Stimulated activated CD4-positive, alpha-beta T cell treated with anti-CD3 and anti-CD28 coated beads, Interleukin-1b, Interleukin-23, amount 100 ng/mL, for 4 hours (primary cell): ENCODE results near the gene TIPARP.

Experiments
- DNase-seq, 2 donors: peaks; one replicate each; pipeline ENCODE4 v3.0.0-alpha.2; 2020; ENCODE audit warnings: low read depth in 2 of 2

The TIPARP gene, protein sequence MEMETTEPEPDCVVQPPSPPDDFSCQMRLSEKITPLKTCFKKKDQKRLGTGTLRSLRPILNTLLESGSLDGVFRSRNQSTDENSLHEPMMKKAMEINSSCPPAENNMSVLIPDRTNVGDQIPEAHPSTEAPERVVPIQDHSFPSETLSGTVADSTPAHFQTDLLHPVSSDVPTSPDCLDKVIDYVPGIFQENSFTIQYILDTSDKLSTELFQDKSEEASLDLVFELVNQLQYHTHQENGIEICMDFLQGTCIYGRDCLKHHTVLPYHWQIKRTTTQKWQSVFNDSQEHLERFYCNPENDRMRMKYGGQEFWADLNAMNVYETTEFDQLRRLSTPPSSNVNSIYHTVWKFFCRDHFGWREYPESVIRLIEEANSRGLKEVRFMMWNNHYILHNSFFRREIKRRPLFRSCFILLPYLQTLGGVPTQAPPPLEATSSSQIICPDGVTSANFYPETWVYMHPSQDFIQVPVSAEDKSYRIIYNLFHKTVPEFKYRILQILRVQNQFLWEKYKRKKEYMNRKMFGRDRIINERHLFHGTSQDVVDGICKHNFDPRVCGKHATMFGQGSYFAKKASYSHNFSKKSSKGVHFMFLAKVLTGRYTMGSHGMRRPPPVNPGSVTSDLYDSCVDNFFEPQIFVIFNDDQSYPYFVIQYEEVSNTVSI

DNA sequence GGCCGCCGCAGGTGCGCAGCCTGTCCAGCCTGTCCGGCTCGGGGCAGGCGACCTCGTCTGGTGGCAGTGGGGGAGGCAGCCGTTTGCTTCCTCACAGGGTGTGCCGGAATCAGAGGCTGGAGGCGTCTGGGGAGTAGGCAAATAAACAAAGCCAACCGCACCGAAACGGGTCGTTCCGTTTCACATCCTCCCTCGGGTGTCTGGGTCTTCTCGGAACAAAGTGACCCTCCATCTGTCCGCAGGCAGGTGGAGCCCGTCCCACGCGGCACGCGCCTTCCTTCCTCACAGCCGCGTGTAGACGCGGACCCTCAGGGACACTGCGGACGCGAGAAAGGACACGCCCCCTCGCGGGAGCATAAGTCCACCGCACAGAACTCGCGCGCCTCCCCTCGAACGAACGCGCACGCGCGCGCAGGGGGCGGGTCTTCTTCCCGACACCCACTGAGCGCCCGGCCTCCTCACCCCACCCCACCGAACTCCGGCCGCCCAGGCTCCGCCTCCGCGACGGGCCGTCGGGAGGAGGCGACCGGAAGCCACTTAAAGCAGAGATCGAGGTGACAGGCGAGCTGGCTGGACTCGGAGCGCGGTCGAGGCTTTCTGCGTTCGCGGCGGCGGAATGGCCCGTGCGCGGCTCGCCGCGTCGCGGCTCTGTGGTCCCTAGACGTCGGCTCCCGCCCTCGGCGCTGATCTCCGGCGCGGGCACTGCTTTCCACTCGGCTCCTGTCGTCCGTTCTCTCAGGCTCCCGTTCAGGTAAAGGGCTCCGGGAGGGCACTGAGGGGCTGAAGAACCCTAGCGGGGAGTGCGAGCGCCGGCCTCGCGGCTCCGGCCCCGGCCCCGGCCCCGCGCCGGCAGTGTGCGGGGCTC is at the start of gene TIPARP:
TSS of gene TIPARP (plus strand) at position 545 of the 865 bp plus-strand sequence. CDS start 3,108 bp downstream, outside the sequence.
- peak; percentile 97 to 98 for DNase-seq

DNA sequence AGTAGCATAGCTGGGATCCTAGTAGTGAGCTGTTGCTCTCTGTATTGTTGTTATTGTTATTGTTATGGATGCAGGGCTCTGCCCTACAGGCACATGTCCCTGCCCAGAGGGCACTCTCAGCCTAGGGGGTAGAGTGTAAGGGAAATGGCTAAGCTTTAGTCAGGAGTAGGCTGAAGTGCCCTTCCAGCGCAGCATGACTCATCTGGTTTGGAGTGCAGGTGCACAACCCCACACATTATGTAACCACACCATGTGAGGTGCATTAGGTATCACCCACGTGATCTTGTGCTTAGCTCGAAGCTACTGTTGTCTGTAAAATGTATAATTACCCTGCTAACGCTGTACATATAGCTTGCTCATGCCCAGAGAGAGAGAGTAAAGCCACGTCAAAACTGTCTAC is 48.3 kb upstream of the TIPARP start:
- no peak for DNase-seq

DNA sequence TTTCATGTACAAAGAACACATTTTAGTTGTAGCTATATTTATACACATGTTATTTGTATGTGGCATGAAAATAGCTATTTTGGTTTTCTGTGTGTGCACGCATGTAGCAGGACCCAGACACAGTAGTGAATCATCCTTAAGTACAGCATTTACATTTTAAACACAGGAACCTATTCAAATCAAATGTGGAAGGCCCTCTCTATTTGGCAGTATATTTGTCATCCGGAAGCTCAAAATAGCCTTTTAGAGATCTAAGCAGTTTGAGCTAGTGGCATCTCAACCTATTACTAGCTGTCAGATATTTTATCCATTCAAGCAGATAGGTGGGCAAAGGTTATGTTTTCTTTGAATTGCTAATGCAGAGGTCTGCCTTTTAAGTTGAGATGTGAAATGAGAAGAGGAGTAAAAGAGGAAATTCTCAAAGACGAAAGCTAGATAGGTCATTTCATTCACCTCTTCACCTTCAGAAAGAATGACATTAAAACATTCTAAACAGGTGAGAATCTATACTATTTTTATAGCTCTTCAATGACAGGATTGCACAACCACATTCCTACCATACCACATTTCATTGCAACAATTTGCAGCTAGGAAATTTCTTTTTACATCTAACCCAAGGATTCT is 46.3 kb upstream of the TIPARP start:
- no peak for DNase-seq

DNA sequence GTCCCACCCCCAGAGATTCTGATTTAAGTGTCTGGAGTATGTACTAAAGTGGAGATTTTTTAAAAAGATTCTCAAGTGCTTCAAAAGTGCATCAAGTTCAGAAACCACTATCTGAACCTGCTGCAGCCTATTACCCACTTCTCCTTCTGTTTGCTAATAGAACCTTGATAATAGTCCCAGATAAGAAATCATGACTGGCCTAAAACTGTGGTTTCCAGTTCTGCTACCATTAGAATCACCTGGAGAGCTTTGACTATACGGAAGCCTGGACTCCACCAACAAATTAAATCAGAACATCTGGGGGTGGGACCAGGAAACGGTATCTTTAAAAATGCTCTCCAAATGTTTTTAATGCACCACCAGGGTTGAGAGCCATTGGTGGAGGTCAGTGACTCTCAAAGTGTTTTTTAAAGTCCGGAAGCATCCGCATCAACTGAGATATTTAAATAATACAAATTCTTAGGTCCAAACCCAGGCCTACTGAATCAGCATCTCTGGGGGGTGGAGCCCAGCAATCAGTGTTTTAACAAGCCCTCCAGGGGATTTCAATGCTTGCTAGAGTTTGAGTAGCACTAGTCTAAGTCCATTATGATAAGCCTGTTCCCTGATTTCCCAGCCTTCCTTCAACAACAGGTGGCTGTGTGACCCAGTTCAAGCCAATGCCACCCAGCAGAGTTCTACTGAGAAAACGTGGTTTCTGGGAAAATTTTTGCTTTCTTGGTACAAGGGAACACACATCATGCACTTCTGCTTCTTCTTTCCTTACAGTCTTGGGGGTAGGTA is 45.4 kb upstream of the TIPARP start:
- no peak for DNase-seq

DNA sequence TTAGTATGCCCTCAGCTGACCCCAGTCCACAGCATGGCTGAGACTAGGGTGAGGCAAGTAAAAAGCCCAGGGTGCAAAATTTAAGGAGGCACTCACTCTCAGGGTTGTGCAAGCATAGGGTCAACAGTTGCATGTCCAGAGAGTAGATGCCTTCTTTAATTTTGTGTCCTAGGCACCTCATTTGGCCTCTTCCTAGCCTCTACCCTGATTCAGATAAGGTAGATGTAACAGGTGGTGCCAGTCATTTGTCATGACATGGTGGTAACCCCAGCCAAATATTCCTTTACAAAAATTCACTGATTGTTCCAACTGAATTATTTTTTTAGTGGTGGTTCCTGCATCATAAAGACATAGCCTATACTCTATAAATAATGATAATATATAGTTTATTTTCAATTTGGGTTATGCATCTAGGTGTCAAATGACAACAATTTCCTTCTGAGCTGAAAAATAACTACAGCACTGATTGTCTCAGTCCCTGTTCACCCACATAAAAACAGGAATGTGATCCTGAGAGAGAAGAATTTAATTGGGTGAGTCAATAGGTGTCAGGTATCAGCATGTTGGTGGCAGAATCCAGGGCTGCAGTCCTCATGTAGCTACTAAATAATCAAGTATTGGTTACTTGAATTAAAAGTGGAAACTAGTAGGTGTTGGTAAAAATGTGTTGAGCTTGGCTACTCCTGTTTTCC is 44.2 kb upstream of the TIPARP start:
- no peak for DNase-seq

DNA sequence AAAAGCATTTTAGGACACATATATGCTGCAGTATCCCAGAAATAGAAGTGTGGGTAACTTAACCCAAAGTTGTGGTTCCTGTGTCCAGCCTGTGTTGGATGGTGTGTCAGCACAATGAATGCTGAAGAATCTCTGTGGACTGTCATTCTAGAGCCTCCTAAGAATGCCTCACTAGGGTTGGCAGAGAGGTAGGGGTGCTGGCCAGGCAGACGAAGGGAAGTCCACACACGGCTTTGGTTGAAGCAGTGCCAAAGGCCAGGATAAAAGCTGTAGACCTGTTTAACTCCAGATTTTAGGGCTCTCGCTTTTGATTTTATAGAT is 43.7 kb upstream of the TIPARP start:
- no peak for DNase-seq

DNA sequence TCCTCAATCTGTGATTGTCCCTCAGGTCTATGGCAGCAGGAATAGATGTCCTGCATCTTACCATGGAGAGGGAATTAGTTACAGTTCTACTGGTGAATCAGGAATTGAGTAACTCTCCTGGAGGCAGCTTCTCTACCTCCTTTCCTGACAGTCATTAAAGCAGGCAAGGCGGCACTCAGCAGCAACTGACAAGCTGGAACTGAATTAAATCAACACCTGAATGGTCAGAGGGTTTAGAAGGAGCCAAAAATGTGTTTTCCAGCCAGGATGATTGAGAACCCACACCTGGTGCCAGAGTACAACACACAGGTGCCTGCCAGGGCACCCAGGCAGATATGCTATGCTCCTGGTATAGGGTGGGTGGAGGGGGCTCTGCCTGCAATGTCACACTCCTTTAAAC is 43.1 kb upstream of the TIPARP start:
- no peak for DNase-seq

DNA sequence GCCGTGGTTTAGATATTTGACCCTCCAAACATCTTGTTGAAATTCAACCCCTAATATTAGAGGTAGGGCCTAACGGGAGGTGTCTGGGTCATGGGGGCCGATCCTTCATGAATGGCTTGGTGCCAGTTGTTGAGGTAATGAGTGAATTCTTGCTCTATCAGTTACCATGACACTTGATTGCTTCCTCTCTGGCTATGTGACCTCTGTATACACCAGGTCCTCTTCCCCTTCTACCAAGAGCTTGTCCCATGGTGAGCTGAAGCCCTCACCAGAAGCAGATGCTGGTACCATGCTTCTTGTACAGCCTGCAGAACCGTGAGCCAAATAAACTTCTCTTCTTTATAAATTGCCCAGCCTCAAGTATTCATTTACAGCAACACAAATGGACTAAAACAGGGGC is 41.8 kb upstream of the TIPARP start:
- no peak for DNase-seq

DNA sequence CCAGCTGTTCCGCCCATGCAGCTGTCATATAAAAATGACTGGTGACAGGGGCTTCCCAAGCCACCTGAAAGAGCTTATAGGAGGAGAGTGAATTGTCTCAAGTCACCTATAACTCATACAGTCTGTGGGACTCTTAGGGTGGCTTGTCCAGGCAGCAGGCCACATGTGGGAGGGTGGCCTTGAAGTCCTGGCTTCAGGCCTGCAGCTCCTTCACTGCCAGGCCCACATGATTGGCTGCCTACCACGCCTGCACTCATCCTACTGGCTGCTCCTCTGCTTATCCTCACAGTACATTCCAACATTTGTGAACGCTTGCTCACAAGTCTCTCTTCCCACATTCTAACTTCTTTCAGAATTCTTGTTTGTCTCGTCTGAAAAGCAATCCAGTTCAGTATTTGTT is 41.1 kb upstream of the TIPARP start:
- DNase-seq = no peak

DNA sequence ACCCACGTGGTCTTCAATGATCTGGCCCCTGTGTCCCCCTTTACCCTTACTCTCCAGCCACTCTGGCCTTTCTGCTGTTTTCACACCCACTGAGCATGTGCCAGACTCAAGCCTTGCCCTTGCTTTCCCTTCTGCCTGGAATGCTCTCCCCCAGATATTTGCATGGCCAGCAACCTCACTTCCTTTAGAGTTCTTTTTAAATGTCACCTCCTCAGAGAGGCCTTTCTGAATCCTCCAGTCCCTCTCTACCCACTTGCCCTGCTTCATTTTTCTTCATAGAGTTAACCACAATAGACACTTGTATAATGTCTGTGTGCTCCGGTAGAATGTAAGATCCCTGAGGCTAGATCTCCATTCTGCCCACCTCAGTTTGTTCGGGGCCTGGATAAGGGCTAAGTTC is 39.4 kb upstream of the TIPARP start:
- no peak for DNase-seq

DNA sequence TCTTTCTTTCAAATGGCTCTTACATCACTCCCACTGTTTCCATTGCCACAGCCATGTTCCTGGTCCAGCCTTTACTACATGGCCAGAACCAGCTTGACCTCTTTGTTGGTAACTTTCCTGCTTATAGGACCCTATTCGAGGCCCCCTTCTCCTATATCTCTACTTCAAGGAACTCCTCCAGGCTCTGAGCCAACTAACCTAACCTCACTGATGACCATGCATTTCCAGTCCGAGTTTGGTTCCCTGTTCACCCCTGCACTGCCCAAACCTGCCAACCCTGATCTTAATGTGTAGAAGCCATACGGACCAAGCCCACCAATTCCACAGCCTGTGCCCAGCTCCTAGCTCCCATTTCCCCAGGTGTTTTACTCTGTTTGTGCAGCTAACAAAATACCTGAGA is 38.4 kb upstream of the TIPARP start:
- no peak for DNase-seq

DNA sequence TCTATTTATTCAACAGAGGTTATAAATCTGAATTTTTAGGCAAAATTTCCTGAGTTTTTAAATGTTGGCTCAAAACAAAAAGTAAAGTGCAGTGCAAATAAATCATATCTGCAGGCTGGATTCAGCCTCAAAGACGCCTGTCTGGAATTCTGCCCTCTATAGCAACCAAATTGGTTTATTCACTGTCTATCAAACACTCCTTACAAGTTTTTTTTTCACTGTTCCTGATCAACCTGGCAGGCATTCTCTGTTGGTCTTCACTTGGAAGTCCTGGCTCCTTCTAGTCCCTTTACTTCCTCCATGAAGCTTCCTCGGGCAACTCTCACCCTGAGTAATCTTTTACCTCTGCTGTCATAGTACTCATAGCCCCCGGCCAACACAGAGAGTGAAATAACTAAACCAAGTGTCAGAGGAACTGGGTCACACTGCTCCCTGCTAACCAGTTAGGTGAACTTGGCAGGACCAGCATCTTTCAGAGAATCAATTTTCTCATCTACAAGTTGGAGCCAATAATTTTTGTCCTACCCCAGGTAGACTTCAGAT is 36.8 kb upstream of the TIPARP start:
- DNase-seq = no peak

DNA sequence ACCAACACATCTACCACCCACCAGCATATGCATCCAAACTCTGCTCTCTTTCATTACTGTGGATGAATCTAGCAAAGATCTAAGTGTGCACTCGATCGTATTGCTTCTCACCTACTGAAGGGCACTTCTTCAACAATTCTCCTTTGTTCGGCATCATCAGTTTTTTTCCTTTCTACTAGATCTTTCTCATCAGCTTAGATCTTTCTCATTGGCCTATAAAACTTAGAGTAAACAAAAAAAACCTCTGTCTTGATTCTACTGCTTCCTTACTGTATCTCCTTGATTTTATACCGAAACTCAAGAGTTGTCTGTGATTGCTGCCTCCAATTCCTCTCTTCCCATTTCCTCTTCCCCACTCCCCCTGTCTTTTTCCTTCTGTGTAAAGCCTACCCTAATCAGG is 36.1 kb upstream of the TIPARP start:
- no peak for DNase-seq

DNA sequence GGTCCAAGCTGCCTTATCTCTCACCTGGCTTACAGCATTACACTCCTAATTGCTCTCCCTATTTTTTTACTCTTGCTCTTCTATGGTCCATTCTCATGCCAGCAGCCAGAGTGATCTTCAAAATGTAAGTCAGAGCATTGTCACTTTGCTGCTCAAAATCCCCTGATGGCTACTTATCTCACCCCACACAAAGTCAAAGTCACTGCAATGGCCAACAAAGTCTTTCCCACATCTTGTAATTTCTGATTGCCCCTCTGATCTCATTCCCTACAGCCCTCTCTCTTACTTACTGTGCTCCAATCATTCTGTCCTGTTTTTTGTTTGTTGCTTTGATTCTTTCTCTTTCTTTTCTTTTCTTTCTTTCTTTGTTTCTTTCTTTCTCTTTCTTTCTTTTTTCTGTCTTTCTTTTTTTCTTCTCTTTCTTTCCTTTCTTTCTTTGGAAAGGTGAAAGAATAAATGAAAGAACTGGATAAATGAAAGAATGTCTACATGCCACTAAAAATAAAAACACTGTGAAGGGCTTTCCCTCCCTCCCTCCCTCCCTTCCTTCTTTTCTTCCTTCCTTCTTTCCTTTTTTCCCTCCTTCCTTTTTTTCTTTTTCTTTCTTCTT is 34.9 kb upstream of the TIPARP start:
- no peak for DNase-seq

DNA sequence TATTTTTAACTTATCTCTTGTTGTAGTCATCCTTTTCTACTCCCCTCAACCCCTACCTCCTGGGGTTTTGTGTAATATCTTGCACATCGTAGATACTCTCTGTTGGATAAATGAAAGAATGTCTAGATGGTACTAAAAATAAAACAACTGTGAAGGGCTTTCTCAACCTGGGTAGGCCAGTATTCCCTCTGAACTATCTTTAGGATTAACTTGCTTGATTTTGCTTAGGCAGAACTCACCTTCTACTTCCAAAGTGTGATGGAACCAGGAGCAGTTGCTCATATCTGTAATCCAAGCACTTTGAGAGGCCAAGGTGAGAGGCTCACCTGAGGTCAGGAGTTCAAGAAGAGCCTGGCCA is 32.8 kb upstream of the TIPARP start:
- no peak for DNase-seq

DNA sequence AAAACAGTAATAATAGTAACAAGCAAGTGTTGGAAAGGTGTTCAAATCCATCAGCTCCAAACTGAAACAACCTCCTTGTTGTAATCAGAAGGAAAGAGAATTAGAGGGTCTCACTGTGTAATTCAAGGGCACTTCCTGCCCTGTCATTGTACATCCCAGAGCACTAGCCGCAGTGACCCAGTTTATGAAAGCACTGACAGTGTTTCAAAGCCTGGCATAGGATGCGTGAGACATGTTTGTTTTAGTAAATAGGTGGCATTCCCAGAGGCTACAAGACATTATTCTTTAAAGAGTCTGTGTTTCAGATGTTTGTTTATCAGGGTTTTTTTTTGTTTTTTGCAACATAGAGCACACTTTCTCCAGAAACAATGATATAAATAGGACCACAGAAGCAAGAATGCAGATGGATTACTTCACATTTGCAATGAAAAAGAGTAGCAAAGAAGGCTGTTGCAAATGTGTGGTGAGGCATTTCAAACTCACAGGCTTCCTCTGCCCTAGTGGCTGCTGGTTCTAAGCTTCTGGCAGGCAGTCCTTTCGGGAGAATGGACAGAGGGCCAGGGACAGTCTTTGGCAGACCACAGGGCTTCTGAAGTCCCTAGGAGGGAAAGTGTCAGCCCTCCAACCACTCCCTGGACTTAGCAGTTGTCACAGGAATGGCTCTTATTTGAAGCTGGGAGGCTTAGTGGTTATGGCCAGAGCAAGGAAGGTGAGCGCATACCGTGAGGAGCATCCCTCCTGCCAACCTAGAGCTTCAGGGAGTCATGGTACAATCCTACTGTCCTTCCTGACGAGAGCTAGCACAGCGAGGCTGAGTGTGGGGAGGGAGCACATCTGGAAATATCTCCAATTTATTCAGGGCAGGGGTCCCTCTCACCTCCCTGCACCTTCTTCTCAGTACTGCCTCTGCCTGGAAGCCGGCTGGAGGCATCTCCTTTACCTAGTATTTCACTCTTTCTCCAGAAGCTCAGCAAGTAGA is 31.4 kb upstream of the TIPARP start:
- no peak for DNase-seq

DNA sequence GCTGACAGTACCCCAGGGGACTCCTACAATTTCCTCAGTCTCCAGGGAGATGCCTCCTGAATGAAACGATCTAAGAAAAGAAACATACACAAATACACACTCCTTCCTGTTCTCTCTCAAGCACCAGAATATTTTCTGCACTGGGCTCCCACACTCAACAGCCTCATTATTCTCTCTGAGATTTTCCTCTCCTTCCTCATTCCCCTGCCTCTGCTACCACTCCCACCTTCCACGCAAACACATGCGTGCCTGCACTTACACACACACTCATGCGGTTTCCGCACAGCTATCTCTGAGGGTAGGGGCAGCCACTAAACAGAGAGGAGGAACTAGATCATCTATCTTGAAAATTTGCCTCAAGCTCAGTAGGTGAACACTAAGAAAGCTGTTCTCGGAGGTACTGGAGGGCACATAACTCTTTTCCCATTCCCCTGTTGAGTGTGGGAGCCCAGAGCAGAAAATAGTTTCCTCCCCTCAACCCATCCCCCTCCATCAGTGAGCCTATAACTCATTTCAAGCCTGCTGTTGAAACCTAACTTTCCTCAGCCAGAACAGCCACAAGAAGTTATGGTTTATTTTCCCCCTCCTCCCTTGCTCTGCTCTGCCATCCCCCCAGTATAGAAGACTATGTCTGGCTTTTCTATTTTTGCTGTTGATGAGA is 30.5 kb upstream of the TIPARP start:
- DNase-seq = peak in 1 of 2 donors; percentile 12

DNA sequence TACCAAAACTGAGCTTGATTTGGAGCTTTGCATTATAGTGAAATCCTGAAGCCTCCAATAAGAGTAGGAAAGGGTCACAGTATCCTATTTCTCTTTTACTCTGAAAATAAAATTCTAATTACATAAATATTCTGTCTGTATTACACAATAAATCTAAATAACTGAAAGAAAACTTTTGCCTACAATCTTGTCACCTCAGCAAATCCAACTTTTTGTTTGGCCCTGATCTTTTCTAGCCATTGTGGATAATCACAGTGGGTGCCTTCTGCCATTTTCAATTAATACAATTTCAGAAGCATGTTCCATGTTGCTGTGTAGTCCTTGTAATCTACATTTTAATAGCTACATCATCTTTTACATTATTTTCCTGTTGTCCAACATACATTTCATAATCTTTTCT is 29.4 kb upstream of the TIPARP start:
- DNase-seq = no peak
